HCT116 (cell line): ENCODE measurements around the gene MAB21L3.

Source experiments
- CTCF ChIP-seq, 3 experiments: fragments of 200-600 bp in 1 of 3; sonication (generic) in 1 of 3; IDR thresholded peaks in 2 of 3; conservative IDR thresholded peaks in 1 of 3; 2 replicates each; pipeline ENCODE4 v1.5.1; 2012 to 2017; ENCODE audit warnings: low read depth in 2 of 3, low read length in 2 of 3, antibody characterized with exemption in 1 of 3, borderline replicate concordance in 1 of 3, control low read depth in 1 of 3, mild to moderate bottlenecking in 1 of 3, mixed read lengths in 1 of 3, mixed run types in 1 of 3, moderate library complexity in 1 of 3; ENCODE audit not compliant: insufficient read depth in 1 of 3
- MAX ChIP-seq: IDR thresholded peaks from 2 replicates; pipeline ENCODE4 v1.6.1; 2012
- POLR2A ChIP-seq: IDR thresholded peaks from 2 replicates; pipeline ENCODE4 v1.7.0; 2011; ENCODE audit warnings: borderline replicate concordance; ENCODE audit not compliant: insufficient read depth, insufficient read length; ENCODE audit errors: extremely low read depth
- POLR2AphosphoS5 ChIP-seq: IDR thresholded peaks from 2 replicates; pipeline ENCODE4 v1.6.1; 2011; ENCODE audit warnings: mild to moderate bottlenecking, low read depth, low read length, moderate library complexity
- RAD21 ChIP-seq: IDR thresholded peaks from 2 replicates; pipeline ENCODE4 v1.6.1; 2012; ENCODE audit warnings: low read depth, mild to moderate bottlenecking

- TF ChIP-seq POLR2A (no peak), RAD21 (no peak), MAX (no peak), CTCF (IDR thresholded peaks at IDR 0.05 in 2 of 3, conservative IDR thresholded peaks at IDR 0.05 in 1 of 3; ENCODE audit: borderline replicate concordance in 1 of 3, insufficient read depth in 1 of 3, low read depth in 2 of 3, low read length in 2 of 3) (no peak), POLR2AphosphoS5 (no peak)
These were observed 2.4 kb downstream of the MAB21L3 start for GRCh38 chr1:116113615-116114014.
